GM23338 (cell line): ENCODE measurements around the gene MMADHC.
A peak's percentile ranks its signal among the peaks of the same experiment; 100 is the strongest.

Experiments
- CREB1 ChIP-seq: fragments of 250-450 bp; sonication (Bioruptor Pico); IDR thresholded peaks from 2 replicates; pipeline ENCODE4 v1.5.0; 2020; ENCODE audit warnings: low read depth, mild to moderate bottlenecking, moderate library complexity
- EZH2phosphoT487 ChIP-seq: fragments of 200-600 bp; sonication (generic); IDR thresholded peaks from one replicate; pipeline ENCODE4 v1.8.1; 2018; ENCODE audit warnings: antibody characterized with exemption; ENCODE audit not compliant: unreplicated experiment
- NANOG ChIP-seq: IDR thresholded peaks from 2 replicates; pipeline ENCODE4 v1.6.1; 2016; ENCODE audit warnings: antibody characterized with exemption, borderline replicate concordance
- POLR2AphosphoS5 ChIP-seq: IDR thresholded peaks from 2 replicates; pipeline ENCODE4 v1.6.1; 2016; ENCODE audit warnings: antibody characterized with exemption, low read depth
- ZNF462 ChIP-seq: fragments of 250-450 bp; sonication (Bioruptor Pico); IDR thresholded peaks from 2 replicates; pipeline ENCODE4 v1.5.0; 2020; ENCODE audit warnings: mild to moderate bottlenecking, moderate library complexity
- TF ChIP-seq, protein P1 (sequence below), 2 experiments: fragments of 200-600 bp in 1 of 2; sonication (generic) in 1 of 2; conservative IDR thresholded peaks; 2 replicates each; pipeline versions ENCODE4 v1.5.1 to v1.6.1; 2016 to 2017; ENCODE audit warnings: antibody characterized with exemption in 2 of 2, low read depth in 2 of 2, mild to moderate bottlenecking in 2 of 2, moderate library complexity in 1 of 2
- TF ChIP-seq, protein P2 (sequence below): IDR thresholded peaks from one replicate; pipeline ENCODE4 v1.6.1; 2018; ENCODE audit warnings: antibody characterized with exemption; ENCODE audit not compliant: unreplicated experiment

DNA sequence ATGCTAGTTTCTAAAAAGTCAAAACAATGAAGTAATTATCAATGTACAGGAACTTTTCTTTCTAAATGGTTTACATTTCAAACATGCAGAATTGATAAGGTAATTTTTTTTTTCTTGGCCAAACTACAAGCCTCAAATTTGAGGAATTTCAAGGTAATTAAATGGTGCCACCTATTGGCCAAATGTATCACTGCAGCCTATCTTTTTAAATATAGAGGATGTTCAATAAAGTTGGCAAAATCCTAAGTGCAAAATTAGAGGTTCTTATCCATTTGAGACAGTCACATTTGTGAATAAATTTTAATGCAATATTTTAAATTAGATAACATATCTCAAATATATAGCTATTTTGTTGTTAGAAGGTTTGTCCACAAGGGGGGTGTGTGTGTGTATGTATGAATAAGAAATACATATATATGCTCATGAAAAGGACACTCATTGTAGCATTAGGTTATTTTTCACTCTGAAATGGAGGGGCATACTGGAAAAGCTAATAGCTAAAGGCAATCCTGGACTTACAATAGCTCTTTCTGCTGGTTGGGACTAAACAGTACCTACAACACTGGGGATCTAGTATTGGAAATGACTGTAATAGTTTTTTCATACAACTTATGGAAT is 26.2 kb downstream of the MMADHC start:
- TF ChIP-seq CREB1 (CRISPR knock-in tag) = no peak
- no peak for TF ChIP-seq POLR2AphosphoS5
- TF ChIP-seq NANOG = no peak
- TF ChIP-seq, protein P1, sequence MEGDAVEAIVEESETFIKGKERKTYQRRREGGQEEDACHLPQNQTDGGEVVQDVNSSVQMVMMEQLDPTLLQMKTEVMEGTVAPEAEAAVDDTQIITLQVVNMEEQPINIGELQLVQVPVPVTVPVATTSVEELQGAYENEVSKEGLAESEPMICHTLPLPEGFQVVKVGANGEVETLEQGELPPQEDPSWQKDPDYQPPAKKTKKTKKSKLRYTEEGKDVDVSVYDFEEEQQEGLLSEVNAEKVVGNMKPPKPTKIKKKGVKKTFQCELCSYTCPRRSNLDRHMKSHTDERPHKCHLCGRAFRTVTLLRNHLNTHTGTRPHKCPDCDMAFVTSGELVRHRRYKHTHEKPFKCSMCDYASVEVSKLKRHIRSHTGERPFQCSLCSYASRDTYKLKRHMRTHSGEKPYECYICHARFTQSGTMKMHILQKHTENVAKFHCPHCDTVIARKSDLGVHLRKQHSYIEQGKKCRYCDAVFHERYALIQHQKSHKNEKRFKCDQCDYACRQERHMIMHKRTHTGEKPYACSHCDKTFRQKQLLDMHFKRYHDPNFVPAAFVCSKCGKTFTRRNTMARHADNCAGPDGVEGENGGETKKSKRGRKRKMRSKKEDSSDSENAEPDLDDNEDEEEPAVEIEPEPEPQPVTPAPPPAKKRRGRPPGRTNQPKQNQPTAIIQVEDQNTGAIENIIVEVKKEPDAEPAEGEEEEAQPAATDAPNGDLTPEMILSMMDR (conservative IDR thresholded peaks at IDR 0.05; ENCODE audit: low read depth in 2 of 2) = peak; percentile 67 to 98
- no peak for TF ChIP-seq ZNF462 (CRISPR knock-in tag)
- no peak for TF ChIP-seq EZH2phosphoT487
- TF ChIP-seq, protein P2, sequence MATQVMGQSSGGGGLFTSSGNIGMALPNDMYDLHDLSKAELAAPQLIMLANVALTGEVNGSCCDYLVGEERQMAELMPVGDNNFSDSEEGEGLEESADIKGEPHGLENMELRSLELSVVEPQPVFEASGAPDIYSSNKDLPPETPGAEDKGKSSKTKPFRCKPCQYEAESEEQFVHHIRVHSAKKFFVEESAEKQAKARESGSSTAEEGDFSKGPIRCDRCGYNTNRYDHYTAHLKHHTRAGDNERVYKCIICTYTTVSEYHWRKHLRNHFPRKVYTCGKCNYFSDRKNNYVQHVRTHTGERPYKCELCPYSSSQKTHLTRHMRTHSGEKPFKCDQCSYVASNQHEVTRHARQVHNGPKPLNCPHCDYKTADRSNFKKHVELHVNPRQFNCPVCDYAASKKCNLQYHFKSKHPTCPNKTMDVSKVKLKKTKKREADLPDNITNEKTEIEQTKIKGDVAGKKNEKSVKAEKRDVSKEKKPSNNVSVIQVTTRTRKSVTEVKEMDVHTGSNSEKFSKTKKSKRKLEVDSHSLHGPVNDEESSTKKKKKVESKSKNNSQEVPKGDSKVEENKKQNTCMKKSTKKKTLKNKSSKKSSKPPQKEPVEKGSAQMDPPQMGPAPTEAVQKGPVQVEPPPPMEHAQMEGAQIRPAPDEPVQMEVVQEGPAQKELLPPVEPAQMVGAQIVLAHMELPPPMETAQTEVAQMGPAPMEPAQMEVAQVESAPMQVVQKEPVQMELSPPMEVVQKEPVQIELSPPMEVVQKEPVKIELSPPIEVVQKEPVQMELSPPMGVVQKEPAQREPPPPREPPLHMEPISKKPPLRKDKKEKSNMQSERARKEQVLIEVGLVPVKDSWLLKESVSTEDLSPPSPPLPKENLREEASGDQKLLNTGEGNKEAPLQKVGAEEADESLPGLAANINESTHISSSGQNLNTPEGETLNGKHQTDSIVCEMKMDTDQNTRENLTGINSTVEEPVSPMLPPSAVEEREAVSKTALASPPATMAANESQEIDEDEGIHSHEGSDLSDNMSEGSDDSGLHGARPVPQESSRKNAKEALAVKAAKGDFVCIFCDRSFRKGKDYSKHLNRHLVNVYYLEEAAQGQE = no peak
